GM19467 (cell line): ENCODE measurements around the gene SLC44A1.
A peak's percentile ranks its signal among the peaks of the same experiment; 100 is the strongest.

Experiments
- ATAC-seq: cut with Tn5 transposase; IDR thresholded peaks from one replicate; pipeline ENCODE4 v1.9.1; 2021; ENCODE audit warnings: mild to moderate bottlenecking, moderate library complexity; ENCODE audit not compliant: unreplicated experiment

The SLC44A1 gene

GRCh38 chr9:105331160-105331559 is 86.7 kb downstream of the SLC44A1 start:
- peak; percentile 37 for ATAC-seq

GRCh38 chr9:105331755-105332154 is 87.3 kb downstream of the SLC44A1 start:
- no peak for ATAC-seq

- no peak for ATAC-seq
These were observed 88.0 kb downstream of the SLC44A1 start for GRCh38 chr9:105332471-105332870.

- ATAC-seq = no peak
These were observed 88.6 kb downstream of the SLC44A1 start for GRCh38 chr9:105333076-105333475.

- ATAC-seq = no peak
These were observed 89.4 kb downstream of the SLC44A1 start for GRCh38 chr9:105333811-105334210.

GRCh38 chr9:105338308-105338707 is 93.9 kb downstream of the SLC44A1 start:
- no peak for ATAC-seq

GRCh38 chr9:105339849-105340248 is 95.4 kb downstream of the SLC44A1 start:
- no peak for ATAC-seq

- ATAC-seq = peak; percentile 84
These were observed 97.1 kb downstream of the SLC44A1 start for GRCh38 chr9:105341434-105342146.

GRCh38 chr9:105342147-105342505 is 97.7 kb downstream of the SLC44A1 start:
- no peak for ATAC-seq

GRCh38 chr9:105344283-105344682 is 99.8 kb downstream of the SLC44A1 start:
- no peak for ATAC-seq

GRCh38 chr9:105345626-105346025 is 101.2 kb downstream of the SLC44A1 start:
- no peak for ATAC-seq

GRCh38 chr9:105346273-105346672 is 101.8 kb downstream of the SLC44A1 start:
- no peak for ATAC-seq

GRCh38 chr9:105354448-105354847 is 110.0 kb downstream of the SLC44A1 start:
- no peak for ATAC-seq

- no peak for ATAC-seq
These were observed 111.3 kb downstream of the SLC44A1 start for GRCh38 chr9:105355781-105356180.

- peak; percentile 89 for ATAC-seq
These were observed 113.5 kb downstream of the SLC44A1 start for GRCh38 chr9:105357937-105358336.

- no peak for ATAC-seq
These were observed 115.4 kb downstream of the SLC44A1 start for GRCh38 chr9:105359892-105360291.

- ATAC-seq = no peak
These were observed 115.9 kb downstream of the SLC44A1 start for GRCh38 chr9:105360344-105360743.

GRCh38 chr9:105361873-105362272 is 117.4 kb downstream of the SLC44A1 start:
- ATAC-seq = no peak

GRCh38 chr9:105362470-105362869 is 118.0 kb downstream of the SLC44A1 start:
- no peak for ATAC-seq

- no peak for ATAC-seq
These were observed 119.4 kb downstream of the SLC44A1 start for GRCh38 chr9:105363837-105364236.

- no peak for ATAC-seq
These were observed 125.5 kb downstream of the SLC44A1 start for GRCh38 chr9:105369911-105370310.

- ATAC-seq = no peak
These were observed 129.3 kb downstream of the SLC44A1 start for GRCh38 chr9:105373723-105374122.

- no peak for ATAC-seq
These were observed 130.9 kb downstream of the SLC44A1 start for GRCh38 chr9:105375323-105375722.
